HEK293 (cell line): ENCODE results near the gene RAB3GAP2.

Experiments
- CTCF ChIA-PET: fragments of 350-600 bp; formaldehyde crosslinking; extraction: SDS; loops from one replicate; lab custom pipeline; 2021; ENCODE audit warnings: antibody characterized with exemption; lab: Yijun Ruan, JAX
- POLR2A ChIA-PET: fragments of 300-600 bp; formaldehyde crosslinking; extraction: SDS; loops from one replicate; lab custom pipeline; 2020; ENCODE audit warnings: antibody characterized with exemption, inconsistent platforms; lab: Yijun Ruan, JAX
- H3K27ac ChIP-seq: fragments of 200-500 bp; sonication (Bioruptor generic); 2 replicates; pipeline ENCODE4 v1.5.1; 2014; ENCODE audit warnings: low read depth, low read length, control low read depth, inconsistent platforms; ENCODE audit errors: extremely low read depth
- H3K36me3 ChIP-seq, 2 experiments: fragments of 200-500 bp in 1 of 2; sonication (Bioruptor generic) in 1 of 2; 1 replicate in 1 of 2; 2 replicates in 1 of 2; pipeline ENCODE4 v1.5.1; 2014 to 2017; ENCODE audit warnings: inconsistent platforms in 2 of 2, low read length in 2 of 2; ENCODE audit not compliant: control insufficient read depth in 2 of 2, insufficient read depth in 1 of 2
- H3K4me1 ChIP-seq: fragments of 200-500 bp; sonication (Bioruptor generic); 2 replicates; pipeline ENCODE4 v1.5.1; 2014; ENCODE audit warnings: mild to moderate bottlenecking, low read length, inconsistent platforms; ENCODE audit not compliant: control insufficient read depth, insufficient read depth
- H3K4me3 ChIP-seq: 2 replicates; pipeline ENCODE4 v1.5.1; 2011; ENCODE audit warnings: low read depth, mild to moderate bottlenecking, control low read depth, low read length, moderate library complexity
- H3K9me3 ChIP-seq: fragments of 200-500 bp; sonication (Bioruptor generic); 2 replicates; pipeline ENCODE4 v1.5.1; 2014; ENCODE audit warnings: low read depth, low read length, inconsistent platforms; ENCODE audit not compliant: control insufficient read depth, insufficient read depth
- KLF1 ChIP-seq: fragments of 450-650 bp; formaldehyde crosslinking; IDR thresholded peaks from 2 replicates; pipeline ENCODE4 v1.5.1; 2016; ENCODE audit warnings: missing biosample characterization, missing genetic modification characterization
- KLF17 ChIP-seq: fragments of 450-650 bp; formaldehyde crosslinking; IDR thresholded peaks from 2 replicates; pipeline ENCODE4 v1.5.1; 2016; ENCODE audit warnings: missing biosample characterization, missing genetic modification characterization
- KLF9 ChIP-seq: fragments of 450-650 bp; formaldehyde crosslinking; IDR thresholded peaks from 2 replicates; pipeline ENCODE4 v1.5.1; 2016; ENCODE audit warnings: missing biosample characterization, missing genetic modification characterization, low read depth
- REPIN1 ChIP-seq: fragments of 450-650 bp; formaldehyde crosslinking; IDR thresholded peaks from 2 replicates; pipeline ENCODE4 v1.5.1; 2017; ENCODE audit warnings: missing biosample characterization, missing genetic modification characterization, low read depth
- SCRT2 ChIP-seq: fragments of 450-650 bp; formaldehyde crosslinking; IDR thresholded peaks from 2 replicates; pipeline ENCODE4 v1.5.1; 2016; ENCODE audit warnings: missing biosample characterization, missing genetic modification characterization
- ZBTB44 ChIP-seq: fragments of 450-650 bp; IDR thresholded peaks from 2 replicates; pipeline ENCODE4 v1.5.1; 2018; ENCODE audit warnings: missing biosample characterization, mild to moderate bottlenecking, missing genetic modification characterization
- ZNF132 ChIP-seq: fragments of 450-650 bp; formaldehyde crosslinking; IDR thresholded peaks from 2 replicates; pipeline ENCODE4 v1.5.1; 2017; ENCODE audit warnings: missing biosample characterization, missing genetic modification characterization, borderline replicate concordance
- ZNF184 ChIP-seq: fragments of 450-650 bp; IDR thresholded peaks from 2 replicates; pipeline ENCODE4 v1.5.1; 2018; ENCODE audit warnings: missing biosample characterization, mild to moderate bottlenecking, missing genetic modification characterization
- ZNF202 ChIP-seq: fragments of 450-650 bp; formaldehyde crosslinking; IDR thresholded peaks from 2 replicates; pipeline ENCODE4 v1.5.1; 2016; ENCODE audit warnings: missing biosample characterization, missing genetic modification characterization, borderline replicate concordance
- ZNF214 ChIP-seq: fragments of 450-650 bp; formaldehyde crosslinking; IDR thresholded peaks from 2 replicates; pipeline ENCODE4 v1.5.1; 2017; ENCODE audit warnings: missing biosample characterization, mild to moderate bottlenecking, missing genetic modification characterization, borderline replicate concordance
- ZNF223 ChIP-seq: fragments of 450-650 bp; formaldehyde crosslinking; IDR thresholded peaks from 2 replicates; pipeline ENCODE4 v1.5.1; 2016; ENCODE audit warnings: missing biosample characterization, missing genetic modification characterization
- ZNF239 ChIP-seq: fragments of 450-650 bp; formaldehyde crosslinking; IDR thresholded peaks from 2 replicates; pipeline ENCODE4 v1.5.1; 2016; ENCODE audit warnings: missing biosample characterization, missing genetic modification characterization
- ZNF24 ChIP-seq: fragments of 450-650 bp; formaldehyde crosslinking; IDR thresholded peaks from 2 replicates; pipeline ENCODE4 v1.5.1; 2016; ENCODE audit warnings: missing biosample characterization, missing genetic modification characterization
- ZNF274 ChIP-seq, 2 experiments: fragments of 200-500 bp in 1 of 2; fragments of 450-650 bp in 1 of 2; sonication (Bioruptor generic) in 1 of 2; formaldehyde crosslinking in 1 of 2; IDR thresholded peaks; 2 replicates each; pipeline versions ENCODE4 v1.5.1 to v1.6.1; 2014 to 2016; ENCODE audit warnings: borderline replicate concordance in 1 of 2, inconsistent platforms in 1 of 2, low read length in 1 of 2, missing biosample characterization in 1 of 2, missing genetic modification characterization in 1 of 2
- ZNF423 ChIP-seq: fragments of 450-650 bp; formaldehyde crosslinking; IDR thresholded peaks from 2 replicates; pipeline ENCODE4 v1.5.1; 2016; ENCODE audit warnings: missing biosample characterization, missing genetic modification characterization
- ZNF449 ChIP-seq: fragments of 450-650 bp; formaldehyde crosslinking; IDR thresholded peaks from 2 replicates; pipeline ENCODE4 v1.5.1; 2017; ENCODE audit warnings: missing biosample characterization, mild to moderate bottlenecking, missing genetic modification characterization, moderate library complexity
- ZNF501 ChIP-seq: fragments of 450-650 bp; formaldehyde crosslinking; IDR thresholded peaks from 2 replicates; pipeline ENCODE4 v1.5.1; 2016; ENCODE audit warnings: missing biosample characterization, missing genetic modification characterization
- ZNF645 ChIP-seq: fragments of 450-650 bp; formaldehyde crosslinking; IDR thresholded peaks from 2 replicates; pipeline ENCODE4; 2016; ENCODE audit warnings: missing biosample characterization, missing genetic modification characterization
- ZNF707 ChIP-seq: fragments of 450-650 bp; formaldehyde crosslinking; IDR thresholded peaks from 2 replicates; pipeline ENCODE4 v1.5.1; 2016; ENCODE audit warnings: missing biosample characterization, missing genetic modification characterization
- ZNF776 ChIP-seq: fragments of 450-650 bp; formaldehyde crosslinking; IDR thresholded peaks from 2 replicates; pipeline ENCODE4 v1.5.0; 2017; ENCODE audit warnings: missing biosample characterization, missing genetic modification characterization, borderline replicate concordance
- ZNF785 ChIP-seq: fragments of 450-650 bp; formaldehyde crosslinking; IDR thresholded peaks from 2 replicates; pipeline ENCODE4 v1.5.1; 2016; ENCODE audit warnings: missing biosample characterization, missing genetic modification characterization
- ZNF837 ChIP-seq: fragments of 450-650 bp; formaldehyde crosslinking; IDR thresholded peaks from 2 replicates; pipeline ENCODE4 v1.5.1; 2016; ENCODE audit warnings: missing biosample characterization, missing genetic modification characterization
- ZXDB ChIP-seq: fragments of 450-650 bp; formaldehyde crosslinking; IDR thresholded peaks from 2 replicates; pipeline ENCODE4 v1.5.1; 2016; ENCODE audit warnings: missing biosample characterization, missing genetic modification characterization

Gene RAB3GAP2

DNA sequence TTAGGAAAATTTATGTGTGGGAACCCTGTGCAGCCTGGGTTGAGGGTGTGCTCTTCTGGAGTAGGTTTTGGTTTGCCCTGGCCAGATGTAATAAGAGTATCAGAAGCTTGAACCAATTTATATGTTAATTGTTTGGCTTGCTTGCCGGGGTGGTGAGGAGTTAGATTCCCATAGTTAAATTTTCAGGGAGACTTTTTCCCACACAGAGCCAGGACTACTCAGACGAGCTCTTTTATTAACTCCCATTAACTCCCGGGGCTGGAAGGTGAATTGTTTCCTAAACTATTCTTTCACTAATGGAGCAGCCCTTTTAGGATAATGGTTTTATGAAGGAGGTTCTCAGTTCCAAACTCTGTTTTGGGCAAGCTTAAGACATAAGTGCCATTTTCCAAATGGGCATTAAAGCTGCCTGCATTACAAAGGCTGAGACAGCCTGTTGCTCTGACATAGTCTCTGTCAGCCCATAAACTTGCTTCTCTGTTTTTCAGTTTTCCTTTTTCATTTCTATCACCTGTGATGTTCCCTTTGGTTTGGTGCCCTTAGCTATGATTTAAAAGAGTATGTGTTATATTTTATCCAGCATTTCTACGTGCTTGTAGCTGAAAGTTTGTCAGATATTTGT lies 18.0 kb upstream of the RAB3GAP2 start:
- H3K4me1 ChIP-seq = no peaks in the 10 kb centered on the region
- POLR2A ChIA-PET = interaction anchor here (0.7 to 0.9 kb wide), 2 partner anchors 10 to 352 kb away, joined by 3 to 4 read pairs; no protein-coding TSS in a partner anchor
- peak; percentile 79 for TF ChIP-seq SCRT2 (tag by site-specific recombination)
- no peak for TF ChIP-seq ZNF223 (tag by site-specific recombination)
- H3K36me3 ChIP-seq = no peaks in the 10 kb centered on the region
- CTCF ChIA-PET = interaction anchor here (0.6 to 1.2 kb wide), 4 partner anchors 9 to 486 kb away, joined by 4 to 12 read pairs (median 4); no protein-coding TSS in a partner anchor
- no peak overlapping the region for H3K4me3 ChIP-seq
- no peak overlapping the region for H3K27ac ChIP-seq
- H3K9me3 ChIP-seq = no peaks in the 10 kb centered on the region

GRCh38 chr1:220287129-220287528 lies 14.9 kb upstream of the RAB3GAP2 start:
- Histone ChIP-seq H3K9me3 (no peaks in the 10 kb centered on the region), H3K4me3 (no peak overlapping the region), H3K27ac (no peak overlapping the region), H3K36me3 (no peaks in the 10 kb centered on the region), H3K4me1 (no peaks in the 10 kb centered on the region)
- POLR2A ChIA-PET = no interaction called here
- CTCF ChIA-PET = interaction anchor here (1.2 to 3.4 kb wide), 2 partner anchors 10 to 490 kb away, joined by 3 to 23 read pairs; no protein-coding TSS in a partner anchor
- TF ChIP-seq ZNF423 (no peak), ZNF501 (tag by site-specific recombination) (no peak), ZNF132 (no peak), REPIN1 (tag by site-specific recombination) (no peak), ZNF785 (tag by site-specific recombination) (no peak)

GRCh38 chr1:220283625-220284024 lies 11.4 kb upstream of the RAB3GAP2 start:
- Histone ChIP-seq H3K4me1 (no peaks in the 10 kb centered on the region), H3K36me3 (no peaks in the 10 kb centered on the region), H3K9me3 (no peaks in the 10 kb centered on the region), H3K4me3 (no peak overlapping the region), H3K27ac (no peak overlapping the region)
- ChIA-PET POLR2A (no interaction called here), CTCF (interaction anchor here (0.6 to 1.1 kb wide), 4 partner anchors 12 to 520 kb away, joined by 3 to 7 read pairs (median 4); no protein-coding TSS in a partner anchor)
- TF ChIP-seq KLF9 (tag by site-specific recombination) (no peak), ZNF184 (tag by site-specific recombination) (no peak), KLF1 (tag by site-specific recombination) (no peak), KLF17 (no peak), ZNF239 (tag by site-specific recombination) (no peak), ZNF202 (tag by site-specific recombination) (no peak), ZNF707 (tag by site-specific recombination) (no peak), ZNF274 (IDR thresholded peaks at IDR 0.05; ENCODE audit: low read length) (no peak), ZNF274 (tag by site-specific recombination; IDR thresholded peaks at IDR 0.05; ENCODE audit: borderline replicate concordance) (no peak), ZNF24 (tag by site-specific recombination) (no peak), ZNF214 (tag by site-specific recombination) (no peak), ZNF837 (tag by site-specific recombination) (no peak), ZXDB (tag by site-specific recombination) (no peak), ZNF645 (no peak), ZBTB44 (no peak), ZNF449 (no peak), ZNF776 (tag by site-specific recombination) (no peak)
